Transverse colon (tissue), 4 donors: ENCODE measurements around the gene PTPN6.

Experiments used
- EP300 ChIP-seq: sonication (generic); formaldehyde crosslinking; IDR thresholded peaks from one replicate; pipeline ENCODE4 v1.6.1; 2017; ENCODE audit warnings: antibody characterized with exemption, low read depth
- POLR2AphosphoS5 ChIP-seq, 3 donors: sonication (generic); formaldehyde crosslinking; IDR thresholded peaks; one replicate each; pipeline ENCODE4 v1.6.1; 2016; ENCODE audit warnings: antibody characterized with exemption in 3 of 3
- TF ChIP-seq, protein P1 (sequence below), 5 experiments: fragments of 200-600 bp in 3 of 5; fragments of 450-650 bp in 2 of 5; sonication (generic) in 3 of 5; IDR thresholded peaks; 1 replicate in 2 of 5; 2 replicates in 3 of 5; pipeline ENCODE4 v1.5.1; 2016 to 2017; ENCODE audit warnings: antibody characterized with exemption in 5 of 5, inconsistent platforms in 3 of 5, mild to moderate bottlenecking in 2 of 5, moderate library complexity in 1 of 5

DNA sequence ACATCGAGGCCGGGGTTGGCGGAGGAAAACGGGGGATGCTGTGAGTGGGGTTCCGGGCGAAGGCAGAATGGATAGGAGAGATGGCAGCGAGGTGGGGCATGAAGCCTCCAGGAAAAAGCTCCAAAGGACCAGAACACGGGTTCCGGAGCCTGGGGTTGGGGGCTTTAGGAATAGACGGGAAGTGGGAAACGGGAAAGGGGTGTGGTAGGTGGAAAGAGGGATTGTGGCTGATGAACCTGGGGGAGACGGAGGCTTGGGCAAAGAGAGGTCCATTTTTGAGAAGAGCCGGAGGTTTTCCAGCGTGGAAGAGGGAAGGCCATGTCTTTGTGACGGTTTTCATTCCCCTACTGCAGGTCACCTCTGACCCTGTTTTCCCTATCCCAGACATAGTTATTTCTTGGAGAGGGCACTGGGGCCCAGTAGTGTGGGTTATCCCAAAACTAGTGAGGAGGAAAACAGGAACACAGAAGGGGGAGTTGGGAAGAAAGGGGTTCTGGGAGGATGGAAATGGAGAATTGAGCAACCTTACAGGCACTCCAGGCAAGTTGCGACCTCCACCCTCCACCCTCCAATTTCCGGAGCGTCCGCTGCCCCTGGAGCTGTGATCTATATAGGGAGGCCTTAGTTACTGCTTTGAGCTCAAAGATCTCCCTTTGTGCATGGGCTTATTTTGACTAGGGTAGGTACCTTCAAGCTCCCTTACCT, 22.3 kb upstream of the PTPN6 start:
- TF ChIP-seq POLR2AphosphoS5 (IDR thresholded peaks at IDR 0.05) (no peak), EP300 (no peak)
- TF ChIP-seq, protein P1, sequence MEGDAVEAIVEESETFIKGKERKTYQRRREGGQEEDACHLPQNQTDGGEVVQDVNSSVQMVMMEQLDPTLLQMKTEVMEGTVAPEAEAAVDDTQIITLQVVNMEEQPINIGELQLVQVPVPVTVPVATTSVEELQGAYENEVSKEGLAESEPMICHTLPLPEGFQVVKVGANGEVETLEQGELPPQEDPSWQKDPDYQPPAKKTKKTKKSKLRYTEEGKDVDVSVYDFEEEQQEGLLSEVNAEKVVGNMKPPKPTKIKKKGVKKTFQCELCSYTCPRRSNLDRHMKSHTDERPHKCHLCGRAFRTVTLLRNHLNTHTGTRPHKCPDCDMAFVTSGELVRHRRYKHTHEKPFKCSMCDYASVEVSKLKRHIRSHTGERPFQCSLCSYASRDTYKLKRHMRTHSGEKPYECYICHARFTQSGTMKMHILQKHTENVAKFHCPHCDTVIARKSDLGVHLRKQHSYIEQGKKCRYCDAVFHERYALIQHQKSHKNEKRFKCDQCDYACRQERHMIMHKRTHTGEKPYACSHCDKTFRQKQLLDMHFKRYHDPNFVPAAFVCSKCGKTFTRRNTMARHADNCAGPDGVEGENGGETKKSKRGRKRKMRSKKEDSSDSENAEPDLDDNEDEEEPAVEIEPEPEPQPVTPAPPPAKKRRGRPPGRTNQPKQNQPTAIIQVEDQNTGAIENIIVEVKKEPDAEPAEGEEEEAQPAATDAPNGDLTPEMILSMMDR (IDR thresholded peaks at IDR 0.05): no peak
